RWPE2 (cell line): ENCODE data around the gene PET100.

Experiments used
- ATAC-seq: fragments of 200-7000 bp; cut with Tn5 transposase; 3 replicates; pipeline ENCODE4 v1.9.1; 2021; ENCODE audit warnings: low read depth
- DNase-seq: peaks from one replicate; pipeline ENCODE4 v3.0.0-alpha.2; 2020; ENCODE audit warnings: low spot score
- H3K27ac ChIP-seq: fragments of 450-650 bp; 2 replicates; pipeline ENCODE4 v1.5.1; 2017; ENCODE audit warnings: mild to moderate bottlenecking; ENCODE audit not compliant: poor library complexity, severe bottlenecking
- H3K27me3 ChIP-seq: fragments of 250-450 bp; sonication (Bioruptor Pico); 2 replicates; pipeline ENCODE4 v1.5.1; 2021; ENCODE audit warnings: mild to moderate bottlenecking, moderate library complexity; ENCODE audit not compliant: insufficient read depth, poor library complexity, severe bottlenecking
- H3K36me3 ChIP-seq: fragments of 250-450 bp; sonication (Bioruptor Pico); 2 replicates; pipeline ENCODE4 v1.5.1; 2020; ENCODE audit warnings: low read depth, mild to moderate bottlenecking, moderate library complexity
- H3K4me1 ChIP-seq: fragments of 250-450 bp; sonication (Bioruptor Pico); 2 replicates; pipeline ENCODE4 v1.5.1; 2021; ENCODE audit warnings: mild to moderate bottlenecking, moderate library complexity; ENCODE audit not compliant: insufficient read depth, poor library complexity, severe bottlenecking
- H3K4me3 ChIP-seq: fragments of 250-450 bp; sonication (Bioruptor Pico); 2 replicates; pipeline ENCODE4 v1.5.1; 2021; ENCODE audit warnings: mild to moderate bottlenecking, moderate library complexity; ENCODE audit not compliant: severe bottlenecking
- H3K9me3 ChIP-seq: fragments of 250-450 bp; sonication (Bioruptor Pico); 2 replicates; pipeline ENCODE4 v1.5.1; 2021; ENCODE audit warnings: mild to moderate bottlenecking, moderate library complexity; ENCODE audit not compliant: severe bottlenecking
- TF ChIP-seq, protein P1 (sequence below): fragments of 450-650 bp; IDR thresholded peaks from one replicate; pipeline ENCODE4 v1.5.1; 2017; ENCODE audit warnings: mild to moderate bottlenecking, moderate library complexity; ENCODE audit not compliant: poor library complexity, severe bottlenecking

The PET100 gene

GRCh38 chr19:7663706-7664105 is 34.1 kb downstream of the PET100 start:
- ATAC-seq (no peak), DNase-seq (no peak)
- no peak overlapping the region for H3K27ac ChIP-seq
- TF ChIP-seq, protein P1, sequence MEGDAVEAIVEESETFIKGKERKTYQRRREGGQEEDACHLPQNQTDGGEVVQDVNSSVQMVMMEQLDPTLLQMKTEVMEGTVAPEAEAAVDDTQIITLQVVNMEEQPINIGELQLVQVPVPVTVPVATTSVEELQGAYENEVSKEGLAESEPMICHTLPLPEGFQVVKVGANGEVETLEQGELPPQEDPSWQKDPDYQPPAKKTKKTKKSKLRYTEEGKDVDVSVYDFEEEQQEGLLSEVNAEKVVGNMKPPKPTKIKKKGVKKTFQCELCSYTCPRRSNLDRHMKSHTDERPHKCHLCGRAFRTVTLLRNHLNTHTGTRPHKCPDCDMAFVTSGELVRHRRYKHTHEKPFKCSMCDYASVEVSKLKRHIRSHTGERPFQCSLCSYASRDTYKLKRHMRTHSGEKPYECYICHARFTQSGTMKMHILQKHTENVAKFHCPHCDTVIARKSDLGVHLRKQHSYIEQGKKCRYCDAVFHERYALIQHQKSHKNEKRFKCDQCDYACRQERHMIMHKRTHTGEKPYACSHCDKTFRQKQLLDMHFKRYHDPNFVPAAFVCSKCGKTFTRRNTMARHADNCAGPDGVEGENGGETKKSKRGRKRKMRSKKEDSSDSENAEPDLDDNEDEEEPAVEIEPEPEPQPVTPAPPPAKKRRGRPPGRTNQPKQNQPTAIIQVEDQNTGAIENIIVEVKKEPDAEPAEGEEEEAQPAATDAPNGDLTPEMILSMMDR = no peak
- no peak overlapping the region for H3K4me3 ChIP-seq
- H3K36me3 ChIP-seq = no peaks in the 10 kb centered on the region
- no peaks in the 10 kb centered on the region for H3K4me1 ChIP-seq
- H3K27me3 ChIP-seq = no peaks in the 10 kb centered on the region
- no peaks in the 10 kb centered on the region for H3K9me3 ChIP-seq

DNA sequence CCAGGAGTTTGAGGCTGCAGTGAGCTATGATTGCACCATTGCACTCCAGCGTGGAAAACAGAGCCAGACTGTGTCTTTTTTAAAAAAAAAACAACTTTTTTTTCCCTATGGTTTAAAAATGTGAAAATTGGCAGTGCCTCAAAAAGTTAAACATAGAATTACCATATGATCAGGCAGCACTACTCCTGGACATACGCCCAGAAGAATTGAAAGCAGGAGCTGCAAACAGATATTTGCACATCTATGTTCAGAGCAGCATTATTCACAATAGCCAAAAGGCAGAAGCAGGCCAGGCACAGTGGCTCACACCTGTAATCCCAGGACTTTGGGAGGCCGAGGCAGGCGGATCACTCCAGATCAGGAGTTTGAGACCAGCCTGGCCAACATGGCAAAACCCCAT is 35.5 kb downstream of the PET100 start:
- TF ChIP-seq, protein P1 = no peak
- no peaks in the 10 kb centered on the region for H3K27me3 ChIP-seq
- no peak overlapping the region for H3K27ac ChIP-seq
- no peaks in the 10 kb centered on the region for H3K4me1 ChIP-seq
- DNase-seq = no peak
- no peak overlapping the region for H3K4me3 ChIP-seq
- H3K36me3 ChIP-seq = no peaks in the 10 kb centered on the region
- no peaks in the 10 kb centered on the region for H3K9me3 ChIP-seq
- ATAC-seq = no peak

DNA sequence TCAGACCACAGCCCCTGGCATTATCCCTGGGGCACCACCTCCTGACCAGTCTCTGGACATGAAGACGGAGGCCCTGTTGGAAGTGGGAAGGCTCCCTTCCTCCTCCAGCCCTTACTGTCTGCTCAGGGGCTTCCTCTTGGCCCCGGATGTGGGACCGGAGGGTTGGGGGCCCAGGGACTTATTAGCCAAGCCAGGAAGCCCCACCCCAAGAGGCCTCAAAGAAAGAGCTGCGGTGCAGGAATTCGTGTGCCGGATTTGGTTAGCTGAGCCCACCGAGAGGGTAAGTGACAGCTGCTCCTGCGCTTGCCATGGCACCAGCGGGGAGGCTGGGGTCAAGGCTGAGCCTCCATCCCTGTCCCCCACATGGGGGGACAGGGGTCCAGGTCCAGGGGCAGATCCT is 39.2 kb downstream of the PET100 start, which contains the start of gene RETN:
RETN (plus strand) TSS at position 208 of the 400 bp plus-strand sequence. CDS start 278 bp downstream, outside the sequence.
- Histone ChIP-seq H3K27ac (no peak within 1 kb of the TSS), H3K4me3 (no peak within 1 kb of the TSS), H3K4me1 (no peaks in the 10 kb centered on the region), H3K36me3 (no peaks in the 10 kb centered on the region), H3K27me3 (peaks cover 7% of the 10 kb centered on the region), H3K9me3 (no peaks in the 10 kb centered on the region)
- TF ChIP-seq, protein P1 = no peak
- DNase-seq (no peak), ATAC-seq (no peak)

- Histone ChIP-seq H3K27ac (no peak overlapping the region), H3K4me3 (no peak overlapping the region), H3K9me3 (no peaks in the 10 kb centered on the region), H3K27me3 (peaks cover 7% of the 10 kb centered on the region), H3K4me1 (no peaks in the 10 kb centered on the region), H3K36me3 (no peaks in the 10 kb centered on the region)
- no peak for ATAC-seq
- no peak for DNase-seq
- TF ChIP-seq, protein P1 = no peak
Measured at GRCh38 chr19:7669641-7670040, 40.0 kb downstream of the PET100 start.

DNA sequence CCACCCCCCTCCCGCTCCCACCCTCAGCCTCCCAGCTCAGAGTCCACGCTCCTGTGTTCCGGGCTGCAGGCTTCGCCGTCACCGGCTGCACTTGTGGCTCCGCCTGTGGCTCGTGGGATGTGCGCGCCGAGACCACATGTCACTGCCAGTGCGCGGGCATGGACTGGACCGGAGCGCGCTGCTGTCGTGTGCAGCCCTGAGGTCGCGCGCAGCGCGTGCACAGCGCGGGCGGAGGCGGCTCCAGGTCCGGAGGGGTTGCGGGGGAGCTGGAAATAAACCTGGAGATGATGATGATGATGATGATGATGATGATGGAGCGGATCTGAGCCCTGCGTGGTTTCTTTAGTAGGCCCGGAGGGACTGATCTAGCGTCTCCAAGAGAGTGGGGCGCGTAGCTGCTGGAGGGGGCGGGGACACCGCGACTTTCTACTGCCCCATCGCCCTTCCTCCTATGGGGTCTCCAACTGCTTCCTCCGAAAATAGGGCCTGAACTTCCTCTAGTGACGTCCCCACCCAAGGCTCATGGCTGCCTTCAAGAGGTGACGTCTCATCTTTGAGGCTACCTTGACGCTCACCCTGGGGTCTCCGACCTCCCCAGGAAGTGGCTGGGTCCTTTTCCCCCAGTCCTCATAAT is 40.7 kb downstream of the PET100 start:
- TF ChIP-seq, protein P1 = no peak
- no peak for DNase-seq
- Histone ChIP-seq H3K27me3 (peaks cover 7% of the 10 kb centered on the region), H3K4me3 (peak overlapping the region; percentile 5), H3K4me1 (no peaks in the 10 kb centered on the region), H3K36me3 (no peaks in the 10 kb centered on the region), H3K27ac (no peak overlapping the region), H3K9me3 (no peaks in the 10 kb centered on the region)
- ATAC-seq = no peak
